Type B pancreatic cell (in vitro differentiated cells): ENCODE results near the gene ALKAL2. TPM values are rescaled to one million over a fixed set of nuclear protein-coding genes. Genes with fewer than 3 reads are reported as not detected.

Experiments used
- DNase-seq: peaks from one replicate; pipeline ENCODE4 v3.0.0; 2021; ENCODE audit warnings: mixed read lengths; ENCODE audit not compliant: unreplicated experiment; ENCODE audit errors: extremely low spot score
- H3K27ac Mint-ChIP-seq: 2 replicates; pipeline ENCODE4 v1.8.0; 2021; ENCODE audit warnings: mild to moderate bottlenecking, mixed read lengths
- H3K27me3 Mint-ChIP-seq: 2 replicates; pipeline ENCODE4 v1.8.0; 2021; ENCODE audit warnings: mixed read lengths
- H3K36me3 Mint-ChIP-seq: 2 replicates; pipeline ENCODE4 v1.8.0; 2021; ENCODE audit warnings: mixed read lengths
- H3K4me1 Mint-ChIP-seq: one replicate; pipeline ENCODE4 v1.8.0; 2021; ENCODE audit warnings: mixed read lengths; ENCODE audit not compliant: unreplicated experiment
- H3K4me3 Mint-ChIP-seq: 2 replicates; pipeline ENCODE4 v1.8.0; 2021; ENCODE audit warnings: mild to moderate bottlenecking, mixed read lengths
- H3K9me3 Mint-ChIP-seq: 2 replicates; pipeline ENCODE4 v1.8.0; 2021; ENCODE audit warnings: mixed read lengths
- total RNA-seq: library from RNA; stranded (reverse); gene quantifications from 2 replicates; pipeline ENCODE4 v1.2.1, GENCODE V29; 2021; ENCODE audit warnings: low replicate concordance
- TF ChIP-seq, protein P1 (sequence below): fragments of 200-600 bp; sonication (generic); conservative IDR thresholded peaks from 2 replicates; pipeline ENCODE4 v1.5.0; 2021; ENCODE audit warnings: antibody characterized with exemption, mild to moderate bottlenecking

Gene ALKAL2
- total RNA-seq, 1 donor from 2014 or later = 3.5 TPM

DNA sequence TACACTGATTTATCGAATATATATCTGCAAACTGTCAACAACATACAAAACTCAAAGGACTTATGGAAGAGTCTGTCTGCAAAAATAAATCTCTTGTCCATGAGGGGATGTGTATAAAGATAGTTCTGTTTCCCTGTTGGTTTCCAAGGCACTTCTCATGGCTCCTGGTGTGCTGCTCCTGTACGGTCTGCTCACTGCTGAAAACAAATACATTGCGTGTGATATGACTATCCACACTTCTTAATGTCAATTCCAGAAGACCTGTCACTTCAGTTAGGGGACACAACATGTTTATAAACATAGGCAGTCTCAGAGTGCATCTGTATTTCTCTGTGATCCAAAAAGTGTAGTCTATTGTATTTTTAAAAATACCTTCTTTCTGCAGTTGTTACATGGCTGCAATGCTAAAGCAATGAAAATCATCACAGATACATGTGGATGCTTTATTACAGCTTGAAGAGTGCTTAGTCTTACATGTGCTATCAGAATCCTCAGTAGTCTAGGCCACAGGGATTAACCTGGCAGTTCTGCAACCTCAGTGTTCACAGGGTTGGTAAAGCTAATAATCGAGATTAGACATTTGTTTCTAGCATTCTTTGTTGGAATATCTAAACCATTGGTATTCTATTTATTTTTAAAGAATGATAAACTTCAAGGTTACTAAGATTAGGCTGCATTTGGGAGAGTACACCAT lies 7.8 kb downstream of the ALKAL2 start:
- Mint-ChIP-seq H3K27me3 (peaks cover 7% of the 10 kb centered on the region), H3K4me1 (no peaks in the 10 kb centered on the region), H3K36me3 (peaks cover 28% of the 10 kb centered on the region), H3K9me3 (no peaks in the 10 kb centered on the region), H3K4me3 (no peak overlapping the region), H3K27ac (no peak overlapping the region)
- TF ChIP-seq, protein P1, sequence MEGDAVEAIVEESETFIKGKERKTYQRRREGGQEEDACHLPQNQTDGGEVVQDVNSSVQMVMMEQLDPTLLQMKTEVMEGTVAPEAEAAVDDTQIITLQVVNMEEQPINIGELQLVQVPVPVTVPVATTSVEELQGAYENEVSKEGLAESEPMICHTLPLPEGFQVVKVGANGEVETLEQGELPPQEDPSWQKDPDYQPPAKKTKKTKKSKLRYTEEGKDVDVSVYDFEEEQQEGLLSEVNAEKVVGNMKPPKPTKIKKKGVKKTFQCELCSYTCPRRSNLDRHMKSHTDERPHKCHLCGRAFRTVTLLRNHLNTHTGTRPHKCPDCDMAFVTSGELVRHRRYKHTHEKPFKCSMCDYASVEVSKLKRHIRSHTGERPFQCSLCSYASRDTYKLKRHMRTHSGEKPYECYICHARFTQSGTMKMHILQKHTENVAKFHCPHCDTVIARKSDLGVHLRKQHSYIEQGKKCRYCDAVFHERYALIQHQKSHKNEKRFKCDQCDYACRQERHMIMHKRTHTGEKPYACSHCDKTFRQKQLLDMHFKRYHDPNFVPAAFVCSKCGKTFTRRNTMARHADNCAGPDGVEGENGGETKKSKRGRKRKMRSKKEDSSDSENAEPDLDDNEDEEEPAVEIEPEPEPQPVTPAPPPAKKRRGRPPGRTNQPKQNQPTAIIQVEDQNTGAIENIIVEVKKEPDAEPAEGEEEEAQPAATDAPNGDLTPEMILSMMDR = no peak
- no peak for DNase-seq

- no peaks in the 10 kb centered on the region for H3K9me3 Mint-ChIP-seq
- H3K4me1 Mint-ChIP-seq = no peaks in the 10 kb centered on the region
- H3K36me3 Mint-ChIP-seq = peaks cover 32% of the 10 kb centered on the region
- no peak for DNase-seq
- no peak overlapping the region for H3K27ac Mint-ChIP-seq
- no peaks in the 10 kb centered on the region for H3K27me3 Mint-ChIP-seq
- no peak overlapping the region for H3K4me3 Mint-ChIP-seq
- TF ChIP-seq, protein P1 = no peak
These were observed 8.5 kb downstream of the ALKAL2 start for GRCh38 chr2:279366-279765.

DNA sequence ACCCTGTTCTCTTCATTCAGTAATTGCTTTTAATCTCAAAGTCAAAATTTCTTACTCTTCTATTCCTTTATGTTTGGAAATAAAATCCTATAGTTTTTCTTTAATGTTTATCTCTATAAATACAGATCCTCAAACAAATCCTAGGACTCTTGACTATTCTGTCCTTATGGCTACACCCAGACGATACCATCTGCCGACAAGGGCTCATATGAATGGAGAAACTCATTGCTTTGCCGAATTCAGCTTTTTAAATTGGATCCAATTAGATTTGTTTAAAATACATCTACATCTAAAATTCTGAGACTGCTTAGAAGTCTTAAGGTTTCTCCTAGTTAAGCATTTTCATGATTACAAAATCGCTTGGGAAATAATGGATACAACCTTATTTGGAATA lies 9.0 kb downstream of the ALKAL2 start:
- Mint-ChIP-seq H3K36me3 (peaks cover 32% of the 10 kb centered on the region), H3K4me3 (no peak overlapping the region), H3K27me3 (no peaks in the 10 kb centered on the region), H3K27ac (no peak overlapping the region), H3K4me1 (no peaks in the 10 kb centered on the region), H3K9me3 (no peaks in the 10 kb centered on the region)
- TF ChIP-seq, protein P1 = no peak
- DNase-seq = no peak

DNA sequence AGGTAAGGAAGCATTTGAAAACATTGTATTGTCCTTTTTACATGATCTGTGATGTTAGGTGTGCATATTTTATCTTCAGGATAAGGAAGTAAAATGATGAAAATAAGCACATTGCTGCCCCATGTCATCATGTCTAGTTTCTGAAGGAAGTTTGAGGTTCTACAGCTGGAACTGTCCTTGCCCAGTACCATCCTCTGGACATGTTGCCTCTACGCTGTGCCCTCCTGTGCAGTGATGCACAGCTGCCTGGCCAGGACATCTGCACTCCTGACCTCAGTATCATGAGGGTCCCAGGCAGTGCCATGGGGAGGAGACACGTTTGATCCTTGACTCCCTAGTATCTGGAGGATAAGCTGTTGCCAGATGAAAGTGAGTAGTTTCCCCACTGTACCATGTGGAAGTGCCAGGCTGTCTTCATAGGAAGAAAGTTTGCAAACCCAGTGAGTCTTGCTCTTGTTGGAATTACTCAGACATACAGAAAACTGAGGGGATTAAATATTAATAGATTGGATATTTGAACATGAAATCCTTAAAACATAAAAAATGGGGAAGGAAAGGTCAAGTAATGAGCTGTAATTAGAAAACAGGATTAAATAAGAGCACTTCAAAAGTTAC lies 9.5 kb downstream of the ALKAL2 start:
- TF ChIP-seq, protein P1 = no peak
- no peak for DNase-seq
- no peak overlapping the region for H3K4me3 Mint-ChIP-seq
- H3K27ac Mint-ChIP-seq = no peak overlapping the region
- no peaks in the 10 kb centered on the region for H3K27me3 Mint-ChIP-seq
- H3K9me3 Mint-ChIP-seq = no peaks in the 10 kb centered on the region
- peaks cover 29% of the 10 kb centered on the region for H3K36me3 Mint-ChIP-seq
- no peaks in the 10 kb centered on the region for H3K4me1 Mint-ChIP-seq

DNA sequence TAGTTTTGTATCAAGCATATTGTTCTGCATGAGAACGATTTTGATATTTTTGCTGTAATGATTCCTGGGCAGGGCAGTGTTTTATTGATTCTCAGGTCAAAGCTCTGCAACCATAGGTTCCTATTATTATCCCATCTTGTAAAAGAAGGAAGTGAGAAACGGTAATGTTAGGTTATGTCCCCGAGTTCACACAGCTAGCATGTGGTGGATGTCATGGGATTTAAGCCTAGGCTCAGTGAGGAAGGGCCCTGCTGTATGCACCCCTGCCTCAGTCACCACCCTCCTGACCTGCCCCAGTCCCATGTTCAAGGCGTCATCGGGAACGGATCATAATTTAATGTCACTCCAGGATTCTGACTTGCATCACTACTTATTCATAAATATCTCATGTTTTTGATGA lies 12.4 kb downstream of the ALKAL2 start:
- TF ChIP-seq, protein P1 = no peak
- Mint-ChIP-seq H3K4me1 (peaks cover 8% of the 10 kb centered on the region), H3K27me3 (no peaks in the 10 kb centered on the region), H3K36me3 (peaks cover 26% of the 10 kb centered on the region), H3K27ac (no peak overlapping the region), H3K9me3 (no peaks in the 10 kb centered on the region), H3K4me3 (no peak overlapping the region)
- DNase-seq = no peak
